HG02571 (cell line): Measurements from ENCODE around the gene CRCP.
"Not testable (repeated sequence)": the region's sequence is repeated elsewhere in the genome, so short reads cannot be mapped to it uniquely, and the experiment has no call there.

Source experiments
- ATAC-seq: cut with Tn5 transposase; IDR thresholded peaks from one replicate; pipeline ENCODE4 v1.9.1; 2021; ENCODE audit warnings: mild to moderate bottlenecking, moderate library complexity; ENCODE audit not compliant: unreplicated experiment

The CRCP gene

DNA sequence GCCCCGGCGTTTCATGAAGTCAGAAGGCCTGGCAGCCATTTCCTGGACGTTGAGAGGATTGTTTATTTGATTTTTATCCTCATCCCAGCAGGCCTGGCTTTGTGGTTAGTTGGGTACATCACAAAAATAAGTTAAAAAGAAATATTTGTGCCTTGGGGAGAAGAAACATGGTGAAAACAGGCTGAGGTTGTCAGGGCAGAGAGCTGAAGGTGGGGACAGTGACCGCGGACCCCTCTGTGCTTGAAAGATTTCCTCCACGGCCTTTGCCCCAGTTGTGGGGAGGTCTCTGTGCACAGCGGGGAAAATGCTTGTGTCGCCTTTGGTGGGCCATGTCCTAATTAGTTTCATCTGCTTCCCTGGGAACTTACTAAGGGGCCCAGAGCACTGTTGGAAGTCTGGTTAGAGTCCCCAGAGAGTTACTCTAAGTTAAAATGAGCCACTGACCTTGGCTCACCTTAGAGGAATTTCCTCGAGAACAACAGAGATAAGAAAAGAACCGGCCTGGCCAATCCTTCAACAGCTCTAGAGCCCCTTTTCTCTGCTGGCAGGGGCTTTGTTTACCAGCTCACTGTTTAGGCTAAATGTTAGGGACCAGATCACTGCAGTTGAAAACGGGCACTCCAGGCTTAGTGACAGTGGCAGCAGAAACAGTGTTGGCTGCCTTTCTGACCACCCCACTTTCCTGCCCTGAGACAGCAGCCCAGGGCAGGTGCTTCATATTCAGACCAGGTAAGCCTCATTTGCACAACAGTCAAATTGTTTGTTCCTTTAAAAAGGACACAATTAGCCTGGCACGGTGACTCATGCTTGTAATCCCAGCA is 37.9 kb downstream of the CRCP start:
- no peak for ATAC-seq

DNA sequence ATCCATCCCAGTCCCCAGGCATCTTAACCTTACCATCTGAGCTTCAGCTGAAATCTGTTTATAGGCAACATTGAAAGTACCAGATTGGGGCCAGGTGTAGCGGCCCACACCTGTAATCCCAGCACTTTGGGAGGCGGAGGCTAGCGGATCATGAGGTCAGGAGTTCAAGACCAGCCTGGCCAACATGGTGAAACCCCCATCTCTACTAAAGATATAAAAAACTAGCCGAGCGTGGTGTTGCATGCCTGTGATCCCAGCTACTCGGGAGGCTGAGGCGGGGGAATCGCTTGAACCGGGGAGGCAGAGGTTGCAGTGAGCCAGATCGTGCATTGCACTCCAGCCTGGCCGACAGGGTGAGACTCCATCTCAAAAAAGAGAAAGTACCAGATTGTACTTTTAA is 39.0 kb downstream of the CRCP start:
- no peak for ATAC-seq

DNA sequence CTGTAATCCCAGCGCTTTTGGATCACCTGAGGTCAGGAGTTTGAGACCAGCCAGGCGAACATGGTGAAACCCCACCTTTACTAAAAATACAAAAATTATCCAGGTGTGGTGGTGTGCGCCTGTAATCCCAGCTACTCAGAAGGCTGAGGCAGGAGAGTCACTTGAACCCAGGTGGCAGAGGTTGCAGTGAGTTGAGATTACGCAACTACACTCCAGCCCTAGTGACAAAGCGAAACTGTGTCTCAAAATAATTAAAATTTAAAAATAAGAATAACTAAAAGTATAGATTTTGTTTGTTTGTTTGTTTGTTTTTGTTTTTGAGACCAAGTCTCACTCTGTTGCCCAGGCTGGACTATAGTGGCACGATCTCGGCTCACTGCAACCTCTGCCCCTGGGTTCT is 41.4 kb downstream of the CRCP start:
- ATAC-seq = not testable (repeated sequence)

DNA sequence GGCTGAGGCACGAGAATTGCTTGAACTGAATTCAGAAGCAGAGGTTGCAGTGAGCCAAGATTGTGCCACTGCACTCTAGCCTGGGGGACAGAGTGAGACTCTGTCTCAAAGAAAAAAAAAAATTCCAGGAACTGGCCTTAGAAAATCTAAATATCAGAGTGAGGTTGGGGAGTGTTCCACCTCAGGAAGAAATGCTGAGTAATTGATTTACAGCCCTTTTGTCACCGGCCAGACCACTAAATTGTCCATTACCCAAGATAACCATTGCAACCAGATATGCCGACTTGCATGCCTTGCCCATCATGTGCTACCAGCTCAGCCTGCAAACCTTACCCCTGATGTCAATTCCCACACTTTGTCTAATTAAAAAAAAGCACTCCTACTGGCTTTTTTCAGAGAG is 42.4 kb downstream of the CRCP start:
- ATAC-seq = no peak

DNA sequence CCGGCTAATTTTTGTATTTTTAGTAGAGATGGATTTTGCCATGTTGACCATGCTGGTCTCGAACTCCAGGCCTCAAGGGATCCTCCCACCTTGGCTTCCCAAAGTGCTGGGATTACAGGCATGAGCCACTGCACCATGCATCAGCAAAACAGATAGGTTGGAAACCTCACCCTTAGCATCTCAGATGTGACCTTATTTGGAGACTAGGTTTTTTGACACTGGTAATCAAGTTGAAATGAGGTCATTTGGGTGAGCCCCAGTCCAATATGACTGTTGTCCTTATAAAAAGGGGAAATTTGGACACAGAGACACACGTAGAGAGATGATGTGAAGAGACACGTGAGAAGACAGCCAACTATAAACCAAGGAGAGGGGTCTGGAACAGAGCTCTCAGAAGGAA is 48.0 kb downstream of the CRCP start:
- no peak for ATAC-seq

DNA sequence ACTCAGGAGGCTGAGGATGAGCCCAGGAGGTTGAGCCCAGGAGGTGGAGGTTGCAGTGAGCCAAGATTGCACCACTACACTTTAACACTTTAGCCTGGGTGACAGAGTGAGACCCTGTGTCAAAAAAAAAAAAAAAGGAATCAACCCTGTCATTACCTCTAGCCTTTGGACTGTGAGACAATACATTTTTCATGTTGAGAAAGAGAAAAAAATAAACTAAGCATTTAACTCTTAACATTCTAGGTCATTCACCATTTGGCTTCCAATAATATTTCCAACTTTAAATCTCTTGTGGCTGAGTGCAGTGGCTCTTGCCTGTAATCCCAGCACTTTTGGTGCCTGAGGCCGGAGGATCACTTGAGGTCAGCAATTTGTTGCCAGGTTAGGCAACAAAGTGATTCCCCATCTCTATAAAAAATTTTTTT is 48.6 kb downstream of the CRCP start:
- no peak for ATAC-seq

DNA sequence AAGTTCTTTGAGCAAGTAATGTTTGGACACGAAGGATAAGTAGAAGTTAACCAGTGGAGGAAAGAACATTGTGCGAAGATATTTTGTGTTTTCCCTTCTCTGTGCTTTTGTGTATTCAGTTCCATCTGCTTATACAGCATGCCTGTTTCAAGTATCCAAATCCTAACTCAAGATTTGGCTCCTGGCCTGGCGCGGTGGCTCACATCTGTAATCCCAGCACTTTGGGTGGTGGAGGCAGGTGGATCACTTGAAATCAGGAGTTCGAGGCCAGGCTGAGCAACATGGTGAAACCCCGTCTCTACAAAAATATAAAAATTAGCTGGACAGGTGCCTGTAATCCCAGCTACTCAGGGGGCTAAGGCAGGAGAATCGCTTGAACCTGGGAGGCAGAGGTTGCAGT is 49.7 kb downstream of the CRCP start:
- no peak for ATAC-seq

DNA sequence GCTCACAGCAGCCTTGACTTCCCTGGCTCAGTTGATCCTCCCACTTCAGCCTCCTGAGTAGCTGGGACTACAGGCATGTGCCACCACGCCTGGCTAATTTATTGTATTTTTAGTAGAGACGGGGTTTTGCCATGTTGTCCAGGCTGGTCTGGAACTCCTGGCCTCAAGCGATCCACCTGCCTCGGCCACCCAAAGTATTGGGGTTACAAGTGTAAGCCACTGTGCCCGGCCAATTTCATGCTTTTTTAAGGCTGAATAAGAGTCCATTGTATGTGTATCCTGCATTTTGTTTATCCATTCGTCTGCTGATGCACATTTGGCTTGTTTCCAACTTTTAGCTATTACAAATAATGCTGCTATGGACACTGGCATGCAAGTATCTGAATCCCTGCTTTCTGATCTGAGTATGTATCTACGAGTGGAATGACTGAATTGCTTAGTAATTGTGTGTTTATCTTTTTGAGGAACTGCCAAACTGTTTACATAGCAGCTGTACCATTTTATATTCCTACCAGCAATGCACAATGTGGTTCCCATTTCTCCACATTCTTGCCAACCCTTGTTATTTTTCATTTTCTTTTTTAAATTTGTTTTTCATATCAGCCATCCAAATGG is 53.2 kb downstream of the CRCP start:
- ATAC-seq = no peak

DNA sequence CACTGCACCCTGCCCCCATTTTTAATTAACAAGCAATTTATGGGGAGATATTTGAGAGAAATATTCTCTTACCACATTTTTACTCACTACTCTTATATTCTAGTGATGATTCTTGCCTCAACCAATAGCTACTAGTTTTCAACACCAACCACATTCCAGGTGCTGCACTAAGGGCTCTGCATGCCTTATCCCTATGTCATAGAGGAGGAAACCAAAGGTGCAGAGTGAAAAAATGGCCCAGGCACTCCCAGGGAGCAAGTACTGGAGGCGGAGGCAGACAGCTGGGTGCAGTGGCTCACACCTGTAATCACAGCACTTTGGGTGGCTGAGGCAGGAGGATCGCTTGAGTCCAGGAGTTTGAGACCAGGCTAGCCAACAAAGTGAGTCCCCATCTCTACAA is 55.0 kb downstream of the CRCP start:
- no peak for ATAC-seq

DNA sequence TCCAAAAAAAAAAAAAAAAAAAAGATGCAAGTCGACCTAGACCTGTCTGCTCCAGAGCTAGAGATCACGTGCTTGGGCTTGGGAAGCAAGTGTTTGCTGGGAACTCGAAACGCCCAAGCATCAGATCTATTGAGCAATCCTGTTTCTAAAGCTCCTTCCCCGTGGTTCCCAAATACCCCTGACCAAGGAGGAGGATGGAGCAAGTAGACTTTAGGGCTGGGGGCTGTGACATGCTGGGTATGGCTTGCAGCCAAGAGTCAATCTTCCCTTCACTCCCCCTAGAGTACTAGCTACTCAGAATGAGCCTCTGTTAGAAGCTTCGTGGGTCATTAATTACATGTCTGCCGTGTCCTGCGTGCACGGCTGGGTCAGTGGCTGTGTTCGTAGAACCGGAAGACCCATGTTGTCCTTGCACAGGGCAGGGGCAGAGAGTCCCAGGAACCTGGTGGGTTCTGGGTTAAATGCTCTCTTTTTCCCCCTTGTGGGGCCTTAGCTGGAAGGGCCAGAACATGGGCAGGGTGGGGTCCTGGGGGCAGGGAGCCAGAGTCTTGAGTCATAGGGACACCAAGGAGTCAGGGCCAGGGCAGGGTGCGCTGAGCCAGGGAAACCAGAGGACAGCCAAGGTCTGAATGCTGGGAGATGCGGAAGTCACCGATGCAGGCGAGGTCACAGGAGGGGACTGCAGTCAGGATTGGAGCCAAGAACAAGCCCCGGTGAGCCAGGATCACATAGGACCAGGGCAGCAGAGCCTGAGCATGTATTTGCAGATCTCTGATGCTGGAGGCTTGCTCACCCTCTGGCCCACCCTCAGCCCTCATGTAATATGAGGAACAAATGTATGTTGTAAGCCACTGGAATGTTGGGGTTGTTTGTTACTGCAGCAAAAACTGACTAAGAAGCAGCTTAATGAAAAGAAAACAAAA is 55.9 kb downstream of the CRCP start:
- ATAC-seq = no peak

DNA sequence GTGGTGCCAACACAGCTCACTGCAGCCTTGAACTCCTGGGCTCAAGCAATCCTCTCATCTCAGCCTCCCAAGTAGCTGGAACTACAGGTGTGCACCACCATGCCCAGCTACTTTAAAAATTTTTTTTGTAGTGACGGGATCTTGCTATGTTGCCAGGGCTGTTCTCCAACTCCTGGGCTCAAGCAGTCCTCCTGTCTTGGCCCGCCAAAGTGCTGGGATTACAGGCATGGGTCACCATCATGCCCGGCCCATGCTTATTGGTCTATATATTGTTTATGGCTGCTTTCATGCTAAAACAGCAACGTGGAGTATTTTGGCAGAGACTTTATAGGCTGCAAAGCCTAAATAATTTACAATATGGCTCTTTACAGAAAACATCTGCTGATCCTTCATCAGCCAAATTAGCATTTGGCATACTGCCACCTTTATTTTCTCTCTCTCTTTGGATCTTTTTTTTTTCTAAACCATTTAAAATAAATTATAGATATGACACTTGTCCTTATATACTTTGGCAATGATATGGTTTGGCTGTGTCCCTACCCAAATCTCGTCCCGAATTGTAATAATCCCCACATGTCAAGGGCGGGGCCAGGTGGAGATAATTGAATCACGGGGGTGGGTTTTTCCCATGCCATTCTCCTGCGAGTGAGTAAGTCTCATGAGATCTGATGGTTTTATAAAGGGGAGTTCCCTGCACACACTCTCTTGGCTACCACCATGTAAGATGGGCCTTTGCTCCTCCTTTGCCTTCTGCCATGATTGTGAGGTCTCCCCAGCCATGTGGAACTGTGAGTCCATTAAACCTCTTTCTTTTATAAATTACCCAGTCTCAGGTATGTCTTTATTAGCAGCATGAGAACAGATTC is 58.1 kb downstream of the CRCP start:
- not testable (repeated sequence) for ATAC-seq

DNA sequence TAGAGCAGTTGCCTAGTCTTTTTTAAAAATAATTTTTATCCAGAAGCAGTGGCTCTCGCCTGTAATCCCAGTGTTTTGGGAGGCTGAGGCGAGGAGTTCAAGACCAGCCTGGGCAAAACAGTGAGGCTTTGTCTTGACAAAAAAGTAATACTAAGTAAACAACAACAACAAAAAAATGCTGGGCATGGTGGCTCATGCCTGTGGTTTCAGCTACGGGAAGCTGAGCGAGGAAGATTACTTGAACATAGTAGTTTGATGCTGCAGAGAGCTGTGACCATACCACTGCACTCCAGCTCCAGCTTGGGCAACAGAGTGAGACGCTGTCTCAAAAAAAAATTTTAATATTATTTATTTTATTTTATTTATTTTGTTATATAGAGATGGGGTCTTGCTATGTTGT is 59.2 kb downstream of the CRCP start:
- no peak for ATAC-seq

DNA sequence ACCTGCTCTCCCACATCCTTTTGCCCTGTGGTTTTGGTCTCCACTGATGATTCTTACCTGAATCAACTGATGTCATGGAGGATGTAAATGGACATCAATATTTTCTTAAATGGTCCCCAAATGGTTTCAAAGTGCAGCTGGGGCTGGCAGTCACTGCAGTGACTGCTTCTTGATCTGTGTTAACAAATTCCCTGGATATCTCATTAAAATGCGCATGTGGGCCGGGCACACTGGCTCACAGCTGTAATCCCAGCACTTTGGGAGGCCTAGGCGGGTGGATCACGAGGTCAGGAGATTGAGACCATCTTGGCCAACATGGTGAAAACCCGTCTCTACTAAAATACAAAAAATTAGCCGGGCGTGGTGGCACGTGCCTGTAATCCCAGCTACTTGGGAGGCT is 60.4 kb downstream of the CRCP start:
- not testable (repeated sequence) for ATAC-seq

DNA sequence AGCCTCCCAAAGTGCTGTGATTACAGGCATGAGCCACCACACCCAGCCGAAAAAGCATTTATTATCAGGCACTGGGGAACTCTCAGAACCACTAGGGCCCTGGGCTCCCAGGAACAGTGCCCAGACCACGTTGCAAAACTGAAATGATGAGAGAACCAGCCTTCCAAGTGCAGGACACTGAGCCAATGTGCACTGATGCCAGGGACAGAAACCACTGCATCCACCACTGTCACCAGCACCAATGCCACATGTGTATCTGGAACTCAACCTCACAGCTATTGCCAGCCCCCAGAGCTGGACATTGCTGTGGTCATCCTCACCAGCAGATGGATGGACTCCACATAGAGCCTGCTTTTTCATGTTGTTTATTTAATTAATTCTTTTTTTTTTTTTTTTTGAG is 62.3 kb downstream of the CRCP start:
- no peak for ATAC-seq

DNA sequence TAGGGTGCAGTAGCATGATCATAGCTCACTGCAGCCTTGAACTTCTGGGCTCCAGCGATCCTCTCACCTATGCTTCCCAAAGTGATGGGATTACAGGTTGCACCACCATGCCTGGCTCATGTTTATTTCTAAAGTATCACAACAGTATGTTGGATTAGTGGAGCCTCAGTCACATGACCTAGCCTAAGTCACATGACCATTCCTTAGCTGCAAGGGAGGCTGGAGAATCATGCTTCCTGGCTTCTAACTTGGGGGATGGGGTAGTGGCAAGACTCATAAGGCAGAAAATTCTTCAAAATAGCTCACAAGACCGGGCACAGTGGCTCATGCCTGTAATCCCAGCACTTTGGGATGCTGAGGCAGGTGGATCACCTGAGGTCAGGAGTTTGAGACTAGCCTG is 63.6 kb downstream of the CRCP start:
- ATAC-seq = no peak

DNA sequence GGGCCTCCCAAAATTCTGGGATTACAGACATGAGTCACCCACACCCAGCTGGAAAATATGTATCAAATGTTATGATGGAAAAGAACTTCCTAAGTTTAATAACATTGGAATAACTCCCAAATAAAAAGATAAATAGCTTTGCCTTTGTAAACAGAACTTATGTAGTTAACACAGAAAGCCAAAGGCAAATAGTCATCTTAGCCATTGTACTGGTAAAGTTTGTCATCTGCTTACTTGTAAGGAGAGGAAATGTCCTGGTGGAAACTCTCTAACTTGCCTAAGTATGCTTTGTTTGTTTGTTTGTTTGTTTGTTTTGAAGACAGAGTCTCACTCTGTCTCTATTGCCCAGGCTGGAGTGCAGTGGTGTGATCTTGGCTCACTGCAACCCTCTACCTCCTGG is 66.7 kb downstream of the CRCP start:
- ATAC-seq = no peak

DNA sequence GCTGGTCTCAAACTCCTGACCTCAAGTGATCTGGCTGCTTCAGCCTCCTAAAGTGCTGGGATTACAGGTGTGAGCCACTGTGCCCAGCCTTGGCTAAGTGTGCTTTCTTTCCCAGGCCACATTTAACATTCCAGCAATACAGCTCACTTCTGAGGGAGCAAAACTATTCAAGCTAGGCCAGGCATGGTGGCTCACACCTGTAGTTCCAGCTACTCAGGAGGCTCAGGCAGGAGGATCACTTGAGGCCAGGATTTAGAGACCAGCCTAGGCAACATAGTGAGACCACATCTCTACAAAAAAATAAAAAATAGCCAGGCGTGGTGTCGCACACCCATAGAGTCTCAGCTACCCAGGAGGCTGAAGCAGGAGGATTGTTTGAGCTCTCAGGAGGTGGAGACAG is 67.2 kb downstream of the CRCP start:
- ATAC-seq = no peak

DNA sequence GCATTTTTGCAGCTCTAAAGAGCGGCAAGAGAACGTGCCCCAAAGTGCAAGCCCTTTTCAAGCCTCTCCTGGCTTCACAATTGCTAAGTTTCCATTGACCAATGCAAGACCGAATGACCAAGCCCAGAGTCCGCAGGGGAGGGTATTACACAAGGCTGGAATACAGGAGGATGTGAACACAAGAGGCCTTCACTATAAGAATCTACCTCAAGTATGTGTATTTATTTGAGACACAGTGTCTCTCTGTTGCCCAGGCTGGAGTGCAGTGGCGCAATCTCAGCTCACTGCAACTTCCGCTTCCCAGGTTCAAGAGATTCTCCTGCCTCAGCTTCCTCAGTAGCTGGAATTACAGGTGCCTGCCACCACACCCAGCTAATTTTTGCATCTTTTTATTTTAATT is 68.3 kb downstream of the CRCP start:
- ATAC-seq = no peak

DNA sequence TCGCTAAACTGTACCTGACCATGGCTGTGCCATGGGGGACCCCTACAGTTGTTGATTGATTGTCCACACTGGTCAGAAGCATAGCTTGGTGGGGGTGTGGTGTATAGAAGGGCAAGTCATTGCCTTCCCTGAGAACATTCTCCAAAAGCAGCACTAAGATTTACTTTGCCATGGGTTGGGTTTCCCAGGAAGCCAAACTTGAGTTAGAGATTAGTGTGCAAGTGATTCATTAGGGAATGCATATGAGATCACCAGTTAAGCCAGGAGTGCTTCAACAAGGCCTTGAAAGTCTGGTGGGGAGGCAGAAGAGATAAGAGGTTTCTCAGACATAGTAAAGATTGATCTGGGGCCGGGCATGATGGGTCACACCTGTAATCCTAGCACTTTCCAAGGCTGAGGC is 69.1 kb downstream of the CRCP start:
- no peak for ATAC-seq

DNA sequence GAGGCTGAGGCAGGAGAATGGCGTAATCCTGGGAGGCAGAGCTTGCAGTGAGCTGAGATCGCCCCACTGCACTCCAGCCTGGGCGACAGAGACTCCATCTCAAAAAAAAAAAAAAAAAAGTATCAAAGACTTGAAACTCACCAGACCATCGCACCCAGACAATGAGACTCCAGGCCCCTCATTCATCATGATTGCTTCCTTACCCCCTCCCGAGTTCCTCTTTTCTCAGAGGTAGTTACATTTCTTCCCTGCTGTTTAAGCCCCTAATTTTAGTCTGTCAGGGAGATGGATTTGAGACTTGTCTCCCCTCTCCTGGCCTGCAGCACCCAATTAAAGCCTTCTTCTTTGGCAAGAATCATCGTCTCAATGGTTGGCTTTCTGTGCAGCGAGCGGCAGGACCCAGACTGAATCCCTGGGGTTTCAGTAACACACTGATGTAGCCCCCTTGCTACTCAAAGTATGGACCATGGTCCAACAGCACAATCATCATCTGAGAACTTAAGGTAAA is 71.1 kb downstream of the CRCP start:
- no peak for ATAC-seq

DNA sequence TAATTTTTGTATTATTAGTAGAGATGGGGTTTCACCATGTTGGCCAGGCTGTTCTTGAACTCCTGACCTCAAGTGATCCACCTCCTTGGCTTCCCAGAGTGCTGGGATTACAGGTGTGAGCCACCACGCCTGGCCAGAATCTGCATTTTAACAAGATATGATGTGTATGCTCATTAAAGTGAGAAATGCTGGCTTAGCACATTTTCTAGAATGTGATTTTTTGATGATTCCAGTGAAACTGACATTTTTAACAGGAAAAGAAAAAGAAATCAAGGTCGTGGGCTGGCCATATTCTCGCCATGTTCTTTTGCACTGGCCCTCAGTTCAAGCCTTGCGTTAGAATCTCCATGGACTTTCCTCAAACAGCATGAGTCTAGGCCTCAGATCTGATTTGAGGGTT is 72.3 kb downstream of the CRCP start:
- no peak for ATAC-seq
